GM19035 (cell line): Measurements from ENCODE around the gene HRC.
A peak's percentile ranks its signal among the peaks of the same experiment; 100 is the strongest.
"Not testable (repeated sequence)": the region's sequence is repeated elsewhere in the genome, so short reads cannot be mapped to it uniquely, and the experiment has no call there.

Source experiments
- ATAC-seq: cut with Tn5 transposase; IDR thresholded peaks from one replicate; pipeline ENCODE4 v1.9.1; 2021; ENCODE audit not compliant: unreplicated experiment

HRC gene

DNA sequence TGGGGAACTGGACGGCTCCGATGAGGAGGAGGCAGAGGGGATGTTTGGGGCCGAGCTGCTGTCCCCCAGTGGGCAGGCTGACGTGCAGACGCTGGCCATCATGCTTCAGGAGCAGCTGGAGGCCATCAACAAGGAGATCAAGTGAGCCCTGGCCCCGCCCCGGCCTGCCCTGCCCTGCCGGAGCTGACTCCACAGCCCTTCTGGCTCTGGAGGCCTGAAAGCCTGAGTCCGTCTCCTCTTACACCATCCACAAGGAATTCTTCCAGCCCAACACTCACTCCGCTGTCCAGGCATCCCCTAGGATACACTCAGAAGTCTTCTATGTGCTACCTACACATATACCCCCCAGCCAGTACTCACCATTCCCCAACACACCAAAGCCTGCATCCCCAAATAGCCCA lies 18.4 kb downstream of the HRC start:
- ATAC-seq: no peak

DNA sequence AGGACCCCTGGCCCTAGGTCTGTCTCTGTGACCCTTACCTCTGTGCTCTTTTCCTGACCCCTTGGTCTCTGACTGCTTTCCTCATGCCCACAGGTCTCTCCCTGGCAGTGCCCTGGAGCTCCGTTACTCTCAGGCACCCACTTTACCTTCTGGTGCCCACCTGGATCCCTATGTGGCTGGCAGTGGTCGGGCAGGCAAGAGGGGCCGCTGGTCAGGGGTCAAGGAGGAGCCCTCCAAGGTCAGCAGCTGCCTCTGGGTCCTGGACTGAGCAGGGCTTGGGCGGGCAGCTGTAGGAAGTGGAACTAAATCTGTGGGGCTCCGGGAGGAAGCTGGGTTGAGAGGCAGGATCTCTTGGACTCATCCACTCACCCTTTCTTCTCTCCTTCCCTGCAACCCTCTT lies 19.5 kb downstream of the HRC start:
- ATAC-seq: no peak

DNA sequence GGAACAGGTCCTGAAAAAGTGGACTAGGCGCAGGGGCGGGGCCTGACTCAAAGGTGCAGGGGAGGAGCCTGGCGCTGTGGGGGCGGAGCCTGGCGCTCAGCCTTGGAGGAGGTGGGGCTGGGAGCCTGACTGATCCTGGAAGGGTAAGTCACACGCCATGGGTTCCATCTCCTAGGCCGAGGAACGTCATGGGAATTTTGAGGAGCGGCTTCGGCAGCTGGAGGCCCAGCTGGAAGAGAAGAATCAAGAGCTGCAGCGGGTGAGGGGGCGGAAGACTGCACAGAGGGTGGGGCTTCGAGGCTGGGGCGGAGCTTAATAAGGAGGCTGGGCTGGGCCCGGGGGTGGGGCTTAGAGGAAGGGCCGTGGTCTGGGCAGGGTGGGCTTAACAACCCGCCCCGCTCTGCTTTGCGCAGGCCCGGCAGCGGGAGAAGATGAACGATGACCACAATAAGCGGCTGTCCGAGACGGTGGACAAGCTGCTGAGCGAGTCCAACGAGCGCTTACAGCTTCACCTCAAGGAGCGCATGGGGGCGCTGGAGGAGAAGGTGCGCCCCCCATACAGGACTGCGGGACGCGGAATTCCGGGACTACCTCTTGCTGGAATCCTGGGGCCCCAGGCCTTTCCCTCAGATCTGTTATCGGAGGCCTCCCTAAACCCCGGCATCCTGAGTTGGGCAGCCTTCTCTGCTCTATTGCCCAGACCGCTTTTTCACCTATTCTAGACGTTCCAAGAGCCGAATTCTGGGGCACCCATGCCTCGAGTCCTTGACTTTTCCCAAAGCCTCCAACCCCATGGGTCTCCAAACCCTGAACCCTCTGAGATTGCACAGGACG lies 21.4 kb downstream of the HRC start:
- no peak for ATAC-seq

DNA sequence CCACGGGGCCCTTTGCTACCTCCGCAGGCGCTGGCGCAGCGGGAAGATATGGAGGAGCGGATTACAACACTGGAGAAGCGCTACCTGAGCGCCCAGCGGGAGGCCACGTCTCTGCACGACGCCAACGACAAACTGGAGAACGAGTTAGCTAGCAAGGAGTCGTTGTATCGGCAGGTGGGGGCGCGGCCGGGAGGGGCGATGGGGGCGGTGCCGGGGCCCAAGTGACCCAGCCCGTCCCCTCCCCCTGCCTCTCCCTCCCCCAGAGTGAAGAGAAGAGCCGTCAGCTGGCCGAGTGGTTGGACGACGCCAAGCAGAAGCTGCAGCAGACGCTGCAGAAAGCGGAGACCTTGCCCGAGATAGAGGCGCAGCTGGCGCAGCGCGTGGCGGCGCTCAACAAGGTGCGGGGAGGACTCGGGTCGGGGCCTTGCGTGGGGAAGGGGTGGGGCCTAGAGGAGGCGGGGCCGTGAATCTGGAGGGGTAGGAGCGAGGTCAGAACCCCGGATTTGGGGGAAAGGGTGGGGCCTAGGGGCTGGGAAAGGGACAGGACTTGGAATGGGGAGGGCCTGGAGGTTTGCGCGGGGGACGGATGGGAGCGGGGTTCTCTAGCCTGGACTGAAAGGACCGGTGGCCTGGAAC lies 22.1 kb downstream of the HRC start:
- ATAC-seq: no peak

DNA sequence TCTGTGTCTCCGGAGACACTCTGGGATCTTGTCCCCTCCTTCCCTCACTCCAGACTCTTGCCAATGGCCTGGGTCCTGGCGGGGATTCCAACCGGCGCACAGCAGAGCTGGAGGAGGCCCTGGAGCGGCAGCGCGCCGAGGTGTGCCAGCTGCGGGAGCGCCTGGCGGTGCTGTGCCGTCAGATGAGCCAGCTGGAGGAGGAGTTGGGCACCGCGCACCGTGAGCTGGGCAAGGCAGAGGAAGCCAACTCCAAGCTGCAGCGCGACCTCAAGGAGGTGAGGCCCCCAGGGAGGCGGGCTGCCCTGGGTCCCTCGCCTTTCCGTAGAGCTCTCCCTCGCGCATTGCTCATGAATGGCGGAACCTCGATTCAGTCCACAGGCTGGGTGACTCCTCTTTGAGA lies 24.9 kb downstream of the HRC start:
- no peak for ATAC-seq

DNA sequence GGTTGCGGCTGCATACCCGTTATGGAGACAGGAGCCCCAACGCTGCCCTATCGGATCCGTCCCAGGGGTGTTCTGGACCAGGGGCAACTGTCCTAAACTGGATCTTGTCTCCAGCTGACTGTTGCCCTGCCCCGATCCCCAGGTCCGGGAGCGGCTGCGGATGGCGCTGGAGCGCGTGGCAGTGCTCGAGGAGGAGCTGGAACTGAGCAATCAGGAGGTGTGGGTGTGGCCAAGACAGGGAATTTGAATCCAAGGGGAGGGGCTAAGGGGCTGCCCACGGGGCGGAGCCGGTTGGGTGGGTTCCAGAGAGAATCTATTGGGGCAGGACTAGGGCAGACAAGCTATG lies 26.0 kb downstream of the HRC start:
- ATAC-seq: no peak

DNA sequence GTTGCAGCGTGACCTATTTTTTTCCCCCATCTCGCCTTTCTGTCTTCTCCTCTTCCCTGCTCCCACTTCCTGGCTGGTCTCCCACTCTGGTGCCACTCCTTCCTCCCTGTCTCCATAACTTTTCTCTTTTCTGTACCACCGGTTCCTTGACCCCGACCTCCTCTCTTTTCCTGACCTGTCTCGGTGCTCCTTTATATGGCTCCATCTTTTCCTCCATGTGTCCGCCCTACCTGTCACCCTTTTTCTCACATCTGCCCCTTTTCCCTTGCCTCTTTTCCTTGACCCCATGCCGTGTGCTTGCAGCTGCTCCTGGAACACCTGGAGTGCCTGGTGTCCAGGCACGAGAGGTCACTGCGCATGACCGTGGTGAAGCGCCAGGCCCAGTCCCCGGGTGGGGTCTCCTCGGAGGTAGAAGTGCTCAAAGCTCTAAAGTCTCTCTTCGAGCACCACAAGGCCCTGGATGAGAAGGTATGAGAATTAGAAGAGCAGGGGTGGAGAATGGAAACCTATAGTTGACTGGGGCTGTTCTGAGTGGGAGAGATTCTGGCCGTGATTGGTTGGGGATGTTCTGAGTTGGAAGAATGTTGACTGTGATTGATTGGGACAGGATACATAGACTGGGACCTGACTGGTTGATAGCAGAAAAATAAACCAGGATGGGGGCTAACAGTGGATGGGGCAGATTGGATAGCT lies 26.5 kb downstream of the HRC start:
- no peak for ATAC-seq

DNA sequence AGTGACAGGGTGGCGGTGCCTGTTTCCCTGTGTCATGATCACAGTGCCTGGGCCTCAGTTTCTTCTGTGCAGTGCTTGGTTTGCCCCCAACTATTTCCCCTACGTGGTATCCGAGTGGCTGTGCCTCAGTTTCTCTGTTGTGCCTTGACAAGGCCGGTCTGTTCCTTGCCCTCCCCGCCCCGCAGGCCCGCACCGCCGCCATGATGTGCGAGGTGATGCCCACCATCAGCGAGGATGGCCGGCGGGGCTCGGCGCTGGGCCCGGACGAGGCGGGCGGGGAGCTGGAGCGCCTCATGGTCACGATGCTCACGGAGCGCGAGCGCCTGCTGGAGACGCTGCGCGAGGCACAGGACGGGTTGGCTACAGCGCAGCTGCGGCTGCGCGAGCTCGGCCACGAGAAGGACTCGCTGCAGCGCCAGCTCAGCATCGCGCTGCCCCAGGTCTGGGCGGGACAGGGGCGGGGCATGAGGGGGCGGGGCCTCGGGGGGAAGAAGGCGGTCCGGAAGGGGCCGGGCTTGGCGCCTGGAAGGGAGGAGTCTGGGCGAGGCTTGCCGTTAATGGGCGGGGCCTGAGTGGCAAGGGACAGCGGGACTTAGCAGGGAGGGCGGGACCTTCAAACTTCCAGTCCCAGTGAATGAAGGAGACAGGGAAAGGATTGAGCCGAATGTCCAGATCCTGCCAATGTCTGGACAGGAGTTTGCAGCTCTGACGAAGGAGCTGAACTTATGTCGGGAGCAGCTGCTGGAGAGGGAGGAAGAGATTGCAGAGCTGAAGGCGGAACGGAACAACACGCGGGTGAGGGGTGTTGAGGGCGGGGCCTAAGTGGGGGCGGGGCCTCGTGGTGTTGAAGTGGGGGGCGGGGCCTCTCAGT lies 27.3 kb downstream of the HRC start:
- ATAC-seq: peak; percentile 84

DNA sequence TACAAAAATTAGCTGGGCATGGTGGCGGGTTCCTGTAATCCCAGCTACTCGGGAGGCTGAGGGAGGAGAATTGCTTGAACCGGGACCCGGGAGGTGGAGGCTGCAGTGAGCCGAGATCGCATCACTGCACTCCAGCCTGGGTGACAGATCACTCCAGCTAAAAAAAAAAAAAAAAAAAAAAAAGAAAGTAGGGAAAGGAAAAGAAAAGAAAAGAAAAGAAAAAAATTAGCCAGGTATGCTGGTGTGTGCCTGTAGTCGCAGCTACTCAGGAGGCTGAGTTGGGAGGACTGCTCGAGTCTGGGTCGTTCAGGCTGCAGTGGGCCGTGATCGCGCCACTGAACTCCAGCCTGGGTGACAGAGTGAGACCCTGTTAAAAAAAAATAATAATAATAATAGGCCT lies 28.0 kb downstream of the HRC start:
- not testable (repeated sequence) for ATAC-seq

DNA sequence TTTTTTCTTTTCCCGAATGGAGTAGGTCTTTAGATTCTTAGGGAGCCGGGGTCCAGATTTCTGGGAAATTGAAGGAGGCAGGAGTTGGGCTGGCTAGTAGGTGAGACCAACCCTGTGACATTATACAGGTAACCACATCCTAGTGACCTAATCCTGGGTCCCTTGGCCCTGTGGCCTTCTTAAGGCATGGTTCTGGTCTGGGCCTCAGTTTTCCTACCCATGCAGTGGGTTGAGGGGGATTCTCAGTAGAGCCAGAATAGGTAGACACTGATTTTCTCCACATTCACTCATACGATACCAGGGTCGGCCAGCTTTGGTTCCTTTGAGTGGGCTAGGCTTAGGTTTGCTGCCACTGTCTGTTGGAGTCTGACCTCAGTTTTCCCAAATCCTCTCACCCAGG lies 28.6 kb downstream of the HRC start:
- ATAC-seq: no peak

DNA sequence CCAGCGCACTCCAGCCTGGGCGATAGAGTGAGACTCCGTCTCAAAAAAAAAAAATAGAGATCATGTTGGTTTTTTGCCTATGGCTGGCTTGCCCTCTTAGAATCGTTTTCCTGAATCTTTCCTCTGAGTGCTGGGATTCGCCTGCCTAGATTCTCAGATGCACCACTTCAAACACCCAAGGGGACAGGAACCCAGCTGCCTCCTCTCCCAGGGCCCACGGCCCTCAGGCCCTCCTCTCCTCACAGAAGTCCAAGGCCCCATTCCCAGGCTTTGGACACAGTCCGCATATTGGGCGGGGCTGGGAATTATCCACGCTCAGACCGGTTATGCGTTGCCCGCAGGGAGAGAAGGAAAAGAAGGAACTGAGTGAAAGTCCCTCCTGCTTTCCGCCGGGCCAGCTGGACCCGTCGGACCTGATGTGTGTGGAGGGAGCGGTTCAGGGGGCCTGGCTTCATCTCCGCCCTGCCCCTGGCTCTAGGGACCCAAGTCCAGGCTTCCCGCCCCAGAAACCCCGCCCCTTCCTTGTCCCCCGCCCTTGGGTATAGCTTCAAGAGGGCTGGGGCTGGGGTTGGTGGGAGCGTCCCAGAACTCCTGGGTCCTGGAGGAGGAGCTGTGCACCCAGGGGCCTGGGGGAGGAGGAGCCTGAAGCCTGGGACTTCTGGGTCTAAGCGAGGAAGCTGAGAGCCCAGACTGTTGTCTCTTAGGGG lies 30.0 kb downstream of the HRC start:
- no peak for ATAC-seq

DNA sequence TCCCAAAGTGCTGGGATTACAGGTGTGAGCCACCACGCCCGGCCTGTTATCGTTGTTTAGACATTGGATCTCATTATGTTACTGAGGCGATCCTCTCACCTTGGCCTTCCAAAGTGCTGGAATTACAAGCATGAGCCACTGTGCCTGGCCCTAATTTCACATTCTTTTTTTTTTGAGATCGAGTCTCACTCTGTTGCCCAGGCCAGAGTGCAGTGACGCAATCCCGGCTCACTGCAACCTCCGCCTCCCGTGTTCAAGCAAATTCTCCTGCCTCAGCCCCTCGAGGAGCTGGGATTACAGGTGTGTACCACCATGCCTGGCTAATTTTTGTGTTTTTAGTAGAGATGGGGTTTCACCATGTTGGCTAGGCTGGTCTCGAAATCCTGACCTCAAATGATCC lies 31.9 kb downstream of the HRC start:
- ATAC-seq: not testable (repeated sequence)

DNA sequence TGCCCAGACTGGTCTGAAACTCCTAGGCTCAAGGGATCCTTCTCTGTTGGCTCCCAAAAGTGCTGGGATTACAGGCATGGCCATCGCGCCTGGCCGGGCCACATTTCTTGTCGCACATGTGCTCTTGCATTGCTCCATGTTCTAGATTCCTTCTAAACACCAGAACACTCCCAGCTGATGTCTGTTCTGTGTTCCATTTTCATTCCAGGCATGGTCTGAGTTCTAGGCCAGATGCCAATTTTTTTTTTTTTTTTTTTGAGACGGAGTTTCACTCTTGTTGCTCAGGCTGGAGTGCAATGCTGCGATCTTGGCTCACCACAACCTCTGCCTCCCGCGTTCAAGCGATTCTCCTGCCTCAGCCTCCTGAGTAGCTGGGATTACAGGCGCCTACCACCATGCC lies 33.4 kb downstream of the HRC start:
- ATAC-seq: not testable (repeated sequence)

DNA sequence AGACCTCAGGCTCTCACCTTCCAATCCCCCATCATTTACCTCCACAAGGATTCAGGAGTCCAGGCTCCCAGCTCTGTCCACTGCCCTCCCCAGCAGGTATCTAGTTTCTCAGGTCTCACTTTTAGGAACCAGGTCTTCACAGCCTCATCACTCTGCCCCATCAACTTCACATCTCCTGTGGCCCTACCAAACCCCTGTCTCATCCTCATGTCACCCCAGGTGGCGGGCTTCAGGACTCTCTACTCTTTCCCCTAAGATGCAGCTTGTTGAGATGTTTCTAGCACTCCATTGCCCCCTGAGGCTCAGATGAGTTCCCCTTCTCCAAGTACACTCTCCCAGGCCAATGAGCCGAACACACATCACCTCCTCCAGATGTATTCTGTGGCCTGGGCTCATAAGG lies 34.3 kb downstream of the HRC start:
- ATAC-seq: no peak

DNA sequence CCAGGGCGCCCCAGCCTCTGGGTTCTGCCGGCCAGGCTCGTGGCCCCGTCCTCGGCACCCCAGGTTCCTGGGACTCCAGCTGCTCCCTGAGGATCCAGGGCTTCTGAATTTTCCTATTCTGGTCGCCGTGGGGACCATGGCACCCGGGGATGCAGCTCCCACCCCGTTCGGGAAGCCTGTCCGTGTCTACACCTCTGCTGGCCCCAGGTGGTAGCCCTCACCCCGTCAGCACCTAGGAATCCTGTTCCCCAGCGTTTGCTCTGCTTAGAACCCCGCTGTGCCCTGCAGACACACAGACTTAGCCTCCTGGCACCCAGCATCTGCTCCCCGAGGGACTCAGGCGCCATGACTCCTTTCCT lies 34.9 kb downstream of the HRC start:
- no peak for ATAC-seq

DNA sequence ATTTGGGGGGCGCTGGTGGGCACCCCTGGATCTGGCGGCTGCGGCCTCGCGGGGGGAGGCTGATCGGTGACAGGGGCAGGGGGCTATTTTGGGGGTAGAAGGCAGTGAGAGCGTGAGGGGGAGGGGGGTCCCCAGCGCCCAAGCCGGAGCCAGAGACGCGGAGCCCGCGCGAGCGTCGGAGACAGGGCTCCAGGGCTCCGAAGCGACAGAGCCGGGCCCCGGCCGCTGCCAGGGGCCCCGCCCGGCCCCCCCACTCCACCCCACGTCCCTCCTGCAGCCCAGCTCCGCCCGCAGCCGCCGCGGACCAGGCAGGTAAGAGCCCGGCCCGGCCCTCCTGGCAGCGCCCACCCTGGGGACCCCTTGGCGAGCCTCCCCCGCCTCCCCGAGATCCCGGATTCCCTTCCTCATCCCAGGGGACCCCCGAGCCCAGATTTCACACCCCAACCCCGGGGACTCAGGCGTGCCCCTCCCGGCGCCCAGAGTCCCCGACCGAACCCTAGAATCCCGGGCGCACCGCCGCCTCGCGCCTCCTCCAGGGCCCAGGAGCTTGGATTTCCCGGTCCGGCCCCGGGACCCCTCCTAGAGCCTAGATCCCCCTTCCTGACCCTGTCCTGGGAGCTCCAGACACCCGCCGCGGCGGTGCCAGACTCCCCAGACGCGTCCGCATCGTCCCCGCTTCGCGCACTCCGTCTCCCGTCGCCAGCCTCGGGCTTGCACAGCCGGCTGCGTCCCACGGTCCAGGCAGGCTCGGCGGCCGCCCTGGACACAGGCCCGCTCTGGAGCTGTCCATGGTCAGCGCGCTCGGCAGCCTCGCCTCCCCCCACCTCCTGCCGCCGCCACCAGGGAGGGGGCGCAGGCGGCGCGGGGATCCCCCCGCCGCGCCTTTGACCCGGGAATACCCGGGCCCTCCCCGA lies 35.5 kb downstream of the HRC start, which contains the start of gene PPFIA3:
Gene PPFIA3, plus strand, starts transcription at position 134 of the 914 bp plus-strand sequence. CDS start 8,330 bp downstream, outside the sequence.
- ATAC-seq: no peak

DNA sequence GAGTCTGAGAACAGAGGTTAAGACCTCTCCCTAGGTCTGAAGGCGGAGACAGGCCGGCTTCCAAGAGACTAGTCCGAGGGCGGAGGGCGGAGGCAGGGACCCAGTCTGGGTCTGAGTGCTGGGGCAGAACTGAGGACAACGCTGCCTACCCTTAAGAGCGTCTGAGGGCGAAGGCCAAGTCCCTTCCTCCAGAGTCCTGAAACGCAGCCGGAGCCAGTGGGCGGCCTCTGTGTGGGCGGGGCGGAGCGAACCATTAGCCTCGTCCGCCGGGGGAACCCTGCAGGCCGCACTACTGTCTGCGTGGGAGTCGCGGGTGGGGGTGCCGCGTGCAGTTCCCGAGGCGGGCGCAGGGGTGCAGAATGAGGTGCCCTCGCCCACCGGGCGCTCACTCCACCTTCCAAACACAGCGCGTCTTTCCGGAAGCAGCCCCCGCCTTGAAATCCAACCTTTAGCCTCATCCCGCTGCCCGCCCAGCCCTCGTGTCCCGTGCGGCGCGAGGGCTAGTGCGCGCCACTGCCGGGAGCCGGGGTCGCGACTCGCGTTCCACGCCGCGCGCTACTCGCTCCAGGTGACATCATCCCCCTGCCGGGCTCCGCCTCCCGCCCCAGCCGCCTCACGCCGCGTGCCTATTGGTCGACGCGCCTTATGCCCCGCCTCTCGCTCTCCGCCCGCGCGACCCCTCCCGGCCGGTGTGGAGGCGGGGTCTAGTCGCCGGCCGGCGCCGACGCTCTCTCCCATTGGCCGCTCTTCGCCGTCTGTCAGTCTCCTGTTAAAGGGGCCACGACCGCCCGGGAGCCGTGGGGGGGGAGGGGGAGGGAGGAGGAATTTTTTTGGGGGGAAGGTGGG lies 36.4 kb downstream of the HRC start, which contains the start of gene C19orf73:
Gene C19orf73, minus strand, starts transcription at position 579 of the 846 bp plus-strand sequence. Its CDS starts 121 bp downstream, at position 458.
- ATAC-seq: peak; percentile 75
